ENCODE data around the gene MKRN2. TPM values are rescaled to one million over a fixed set of nuclear protein-coding genes. Genes with fewer than 3 reads are reported as not detected.
"Not testable (repeated sequence)": the region's sequence is repeated elsewhere in the genome, so short reads cannot be mapped to it uniquely, and the experiment has no call there.

MKRN2 gene
- total and polyA plus RNA-seq, 4 donors, result 15.7 to 30.8 (median 23.3) TPM

DNA sequence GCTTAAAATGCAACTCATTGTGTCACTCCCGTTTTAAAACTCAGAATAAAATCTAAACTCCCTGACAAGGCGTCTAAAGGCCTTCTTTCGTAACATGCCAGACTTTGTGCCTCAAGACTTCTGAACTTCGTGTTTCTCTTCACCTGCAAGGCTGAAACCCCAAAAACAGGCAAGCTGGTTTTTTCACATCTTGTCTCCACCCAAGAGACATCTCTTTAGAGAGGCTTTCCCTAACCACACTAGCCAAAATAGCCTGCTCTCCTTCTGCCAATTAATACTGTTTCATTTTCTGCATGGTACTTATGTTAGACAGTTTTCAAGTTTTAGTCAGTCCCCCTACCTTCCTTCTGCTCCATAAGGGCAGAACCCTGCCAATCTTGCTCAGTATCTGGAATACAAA lies 65.4 kb downstream of the MKRN2 start:
- 54 to 71% methylated on average over 4 of the region's 4 CpGs for WGBS, 2 donors
- peak overlapping the region in 1 of 2 donors; percentile 45 for H3K27ac ChIP-seq (ENCODE audit: low read depth in 1 of 2, low read length in 1 of 2)
- ATAC-seq (ENCODE audit: insufficient read depth, low FRiP score), result no peak

DNA sequence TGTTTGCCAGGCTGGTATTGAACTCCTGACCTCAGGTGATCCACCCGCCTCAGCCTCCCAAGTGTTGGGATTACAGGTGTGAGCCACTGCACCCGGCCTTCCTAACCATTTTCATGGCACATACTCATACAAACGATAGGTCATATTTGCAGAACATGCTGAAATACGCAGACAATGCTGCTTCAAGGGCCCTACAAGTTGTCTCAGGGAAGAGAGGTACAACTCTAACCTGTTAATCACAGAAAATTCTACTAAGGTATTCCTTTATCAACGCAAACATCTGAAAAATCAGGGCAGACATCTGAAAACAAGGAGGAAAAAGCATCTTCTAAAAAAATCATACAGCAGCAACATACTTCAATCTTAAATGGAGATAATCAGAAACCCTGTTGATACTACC lies 67.2 kb downstream of the MKRN2 start:
- Histone ChIP-seq H3K27me3 (ENCODE audit: control insufficient read depth in 3 of 3, insufficient read depth in 3 of 3, low read length in 2 of 3) (no peaks in the 10 kb centered on the region), H3K9me3 (ENCODE audit: control insufficient read depth in 4 of 4, insufficient read depth in 3 of 4, low read length in 3 of 4) (no peaks in the 10 kb centered on the region), H3K4me3 (no peak overlapping the region), H3K9ac (ENCODE audit: insufficient read depth in 1 of 2, low read length in 2 of 2) (no peak overlapping the region), H3K4me1 (ENCODE audit: control insufficient read depth in 5 of 5, insufficient read depth in 5 of 5, low read length in 5 of 5) (peaks cover 0 to 24% (median 0%) of the 10 kb centered on the region in 5 donors), H3K36me3 (ENCODE audit: control insufficient read depth in 4 of 4, insufficient read depth in 4 of 4, low read length in 4 of 4) (peaks cover 0 to 1% (median 0%) of the 10 kb centered on the region in 4 donors), H3K27ac (ENCODE audit: low read depth in 1 of 2, low read length in 1 of 2) (no peak overlapping the region)
- no peak for DNase-seq
- TF ChIP-seq, protein P1, sequence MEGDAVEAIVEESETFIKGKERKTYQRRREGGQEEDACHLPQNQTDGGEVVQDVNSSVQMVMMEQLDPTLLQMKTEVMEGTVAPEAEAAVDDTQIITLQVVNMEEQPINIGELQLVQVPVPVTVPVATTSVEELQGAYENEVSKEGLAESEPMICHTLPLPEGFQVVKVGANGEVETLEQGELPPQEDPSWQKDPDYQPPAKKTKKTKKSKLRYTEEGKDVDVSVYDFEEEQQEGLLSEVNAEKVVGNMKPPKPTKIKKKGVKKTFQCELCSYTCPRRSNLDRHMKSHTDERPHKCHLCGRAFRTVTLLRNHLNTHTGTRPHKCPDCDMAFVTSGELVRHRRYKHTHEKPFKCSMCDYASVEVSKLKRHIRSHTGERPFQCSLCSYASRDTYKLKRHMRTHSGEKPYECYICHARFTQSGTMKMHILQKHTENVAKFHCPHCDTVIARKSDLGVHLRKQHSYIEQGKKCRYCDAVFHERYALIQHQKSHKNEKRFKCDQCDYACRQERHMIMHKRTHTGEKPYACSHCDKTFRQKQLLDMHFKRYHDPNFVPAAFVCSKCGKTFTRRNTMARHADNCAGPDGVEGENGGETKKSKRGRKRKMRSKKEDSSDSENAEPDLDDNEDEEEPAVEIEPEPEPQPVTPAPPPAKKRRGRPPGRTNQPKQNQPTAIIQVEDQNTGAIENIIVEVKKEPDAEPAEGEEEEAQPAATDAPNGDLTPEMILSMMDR (IDR thresholded peaks at IDR 0.05; ENCODE audit: control extremely low read depth, extremely low read depth), result no peak
- 74 to 92% methylated on average over 5 of the region's 5 CpGs for WGBS, 2 donors
- no peak for ATAC-seq (ENCODE audit: insufficient read depth, low FRiP score)

More for the DNA sequence above, 65.4 kb downstream of the MKRN2 start:
- peaks cover 0 to 24% (median 0%) of the 10 kb centered on the region in 5 donors for H3K4me1 ChIP-seq (ENCODE audit: control insufficient read depth in 5 of 5, insufficient read depth in 5 of 5, low read length in 5 of 5)
- no peak overlapping the region for H3K9ac ChIP-seq (ENCODE audit: insufficient read depth in 1 of 2, low read length in 2 of 2)
- H3K9me3 ChIP-seq (ENCODE audit: control insufficient read depth in 4 of 4, insufficient read depth in 3 of 4, low read length in 3 of 4), result no peaks in the 10 kb centered on the region
- peaks cover 0 to 5% (median 3%) of the 10 kb centered on the region in 4 donors for H3K36me3 ChIP-seq (ENCODE audit: control insufficient read depth in 4 of 4, insufficient read depth in 4 of 4, low read length in 4 of 4)
- no peaks in the 10 kb centered on the region for H3K27me3 ChIP-seq (ENCODE audit: control insufficient read depth in 3 of 3, insufficient read depth in 3 of 3, low read length in 2 of 3)
- no peak overlapping the region for H3K4me3 ChIP-seq
- TF ChIP-seq, protein P1 (IDR thresholded peaks at IDR 0.05; ENCODE audit: control extremely low read depth, extremely low read depth), result no peak
- DNase-seq, result no peak

DNA sequence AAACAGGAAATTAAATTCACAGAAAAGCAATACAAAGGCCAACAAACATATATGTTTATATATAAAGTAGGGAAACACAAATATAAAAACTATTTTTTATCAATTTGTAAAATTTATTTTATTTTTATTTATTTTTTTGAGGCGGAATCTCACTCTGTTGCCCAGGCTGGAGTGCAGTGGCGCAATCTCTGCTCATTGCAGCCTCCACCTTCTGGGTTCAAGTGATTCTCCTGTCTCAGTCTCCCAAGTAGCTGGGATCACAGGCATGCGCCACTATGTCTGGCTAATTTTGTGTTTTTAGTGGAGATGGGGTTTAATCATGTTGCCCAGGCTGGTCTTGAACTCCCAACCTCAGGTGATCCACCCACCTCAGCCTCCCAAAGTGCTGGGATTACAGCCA lies 68.1 kb downstream of the MKRN2 start:
- not testable (repeated sequence) for H3K9ac ChIP-seq (ENCODE audit: insufficient read depth in 1 of 2, low read length in 2 of 2); ATAC-seq (ENCODE audit: insufficient read depth, low FRiP score); H3K27me3 ChIP-seq (ENCODE audit: control insufficient read depth in 3 of 3, insufficient read depth in 3 of 3, low read length in 2 of 3); H3K36me3 ChIP-seq (ENCODE audit: control insufficient read depth in 4 of 4, insufficient read depth in 4 of 4, low read length in 4 of 4); H3K27ac ChIP-seq (ENCODE audit: low read depth in 1 of 2, low read length in 1 of 2); H3K9me3 ChIP-seq (ENCODE audit: control insufficient read depth in 4 of 4, insufficient read depth in 3 of 4, low read length in 3 of 4); H3K4me3 ChIP-seq; DNase-seq
- WGBS, 2 donors, result 93 to 97% methylated on average over 3 of the region's 3 CpGs
- peaks cover 0 to 30% (median 7%) of the 10 kb centered on the region in 5 donors for H3K4me1 ChIP-seq (ENCODE audit: control insufficient read depth in 5 of 5, insufficient read depth in 5 of 5, low read length in 5 of 5)

DNA sequence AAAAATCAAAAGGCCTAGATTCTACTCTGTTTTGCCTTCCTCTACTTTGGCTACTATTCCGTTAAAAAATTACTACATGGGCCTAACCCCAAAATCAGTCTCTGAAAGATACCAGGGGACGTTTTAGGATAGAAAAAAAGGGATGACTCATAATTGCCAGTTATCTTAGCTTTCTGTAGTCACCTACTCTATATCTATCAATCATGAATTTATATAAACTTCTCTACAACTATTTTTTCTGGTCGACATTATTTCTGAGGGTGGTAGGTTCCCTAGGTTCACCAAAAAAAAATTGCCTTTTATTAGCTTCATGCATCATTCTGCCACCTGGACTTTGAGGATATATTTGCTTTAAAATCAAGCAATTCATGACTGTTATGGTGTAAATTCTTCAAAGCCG lies 70.5 kb downstream of the MKRN2 start:
- ATAC-seq (ENCODE audit: insufficient read depth, low FRiP score), result no peak
- no peaks in the 10 kb centered on the region for H3K27me3 ChIP-seq (ENCODE audit: control insufficient read depth in 3 of 3, insufficient read depth in 3 of 3, low read length in 2 of 3)
- no peak overlapping the region for H3K4me3 ChIP-seq
- peaks cover 0 to 1% (median 0%) of the 10 kb centered on the region in 4 donors for H3K36me3 ChIP-seq (ENCODE audit: control insufficient read depth in 4 of 4, insufficient read depth in 4 of 4, low read length in 4 of 4)
- no peak overlapping the region for H3K9ac ChIP-seq (ENCODE audit: insufficient read depth in 1 of 2, low read length in 2 of 2)
- DNase-seq, result no peak
- TF ChIP-seq, protein P1 (IDR thresholded peaks at IDR 0.05; ENCODE audit: control extremely low read depth, extremely low read depth), result no peak
- WGBS, 2 donors, result 70 to 77% methylated on average over 4 of the region's 4 CpGs
- peak overlapping the region in 1 of 2 donors; percentile 59 for H3K27ac ChIP-seq (ENCODE audit: low read depth in 1 of 2, low read length in 1 of 2)
- H3K4me1 ChIP-seq (ENCODE audit: control insufficient read depth in 5 of 5, insufficient read depth in 5 of 5, low read length in 5 of 5), result peaks cover 0 to 26% (median 9%) of the 10 kb centered on the region in 5 donors
- H3K9me3 ChIP-seq (ENCODE audit: control insufficient read depth in 4 of 4, insufficient read depth in 3 of 4, low read length in 3 of 4), result no peaks in the 10 kb centered on the region
